Measurements from ENCODE around the gene BRK1. TPM values are rescaled to one million over a fixed set of nuclear protein-coding genes. Genes with fewer than 3 reads are reported as not detected.
A peak's percentile ranks its signal among the peaks of the same experiment; 100 is the strongest.

BRK1 gene
- total and polyA plus RNA-seq, 9 of the 15 experiments (the other 6 are each of a cell fraction or from before 2014, with no cell fraction given), result 105 to 634 (median 250) TPM

- DNase-seq (ENCODE audit: extremely low read depth in 1 of 4, low spot score in 3 of 4), result no peak
- WGBS (ENCODE audit: insufficient coverage, low coverage, missing lambda C conversion rate), result 93% methylated on average over 1 of the region's 1 CpG
- Histone ChIP-seq H3K4me2 (ENCODE audit: insufficient read depth, low read length) (no peak overlapping the region), H4K20me1 (replicated peaks; ENCODE audit: control insufficient read depth, insufficient read depth, low read length) (no peaks in the 10 kb centered on the region), H3K4me3 (no peak overlapping the region), H2AFZ (ENCODE audit: low read depth, low read length) (no peak overlapping the region), H3K79me2 (ENCODE audit: control insufficient read depth, insufficient read depth, low read length) (no peaks in the 10 kb centered on the region), H3K9ac (ENCODE audit: insufficient read depth in 1 of 2, low read depth in 2 of 2, low read length in 2 of 2) (no peak overlapping the region), H3K27ac (ENCODE audit: extremely low read depth, low read depth, low read length) (no peak overlapping the region), H3K4me1 (replicated peaks in 1 of 2; ENCODE audit: control insufficient read depth in 2 of 2, insufficient read depth in 2 of 2, low read length in 2 of 2) (no peaks in the 10 kb centered on the region), H3K36me3 (ENCODE audit: control insufficient read depth, insufficient read depth, low read length) (peaks cover 86% of the 10 kb centered on the region), H3K9me1 (ENCODE audit: control insufficient read depth, insufficient read depth, low read length) (no peaks in the 10 kb centered on the region), H3K9me3 (replicated peaks; ENCODE audit: control insufficient read depth, insufficient read depth, low read depth, low read length) (no peaks in the 10 kb centered on the region), H3K27me3 (ENCODE audit: control insufficient read depth in 2 of 2, insufficient read depth in 2 of 2, low read length in 2 of 2) (no peaks in the 10 kb centered on the region)
- ATAC-seq, result no peak
- FAIRE-seq, result no peak
- in situ Hi-C loops (cut with MboI) (no loop called here), intact Hi-C loops (cut with micrococcal nuclease) (no loop called here)
- ChIA-PET CTCF (ENCODE audit: low intra/inter-chr PET ratio) (no interaction called here), POLR2A (interaction anchor here (1.0 to 1.1 kb wide), 2 partner anchors 20 to 25 kb away, joined by 3 read pairs; no protein-coding TSS in a partner anchor)
- BruUV-seq (replicated peaks), result no TSS peak
- TF ChIP-seq CGGBP1 (CRISPR knock-in tag; IDR thresholded peaks at IDR 0.05), result no peak
- TF ChIP-seq MITF (IDR thresholded peaks at IDR 0.05), result no peak
Observed at GRCh38 chr3:10085738-10086137, 29.7 kb upstream of the BRK1 start.

DNA sequence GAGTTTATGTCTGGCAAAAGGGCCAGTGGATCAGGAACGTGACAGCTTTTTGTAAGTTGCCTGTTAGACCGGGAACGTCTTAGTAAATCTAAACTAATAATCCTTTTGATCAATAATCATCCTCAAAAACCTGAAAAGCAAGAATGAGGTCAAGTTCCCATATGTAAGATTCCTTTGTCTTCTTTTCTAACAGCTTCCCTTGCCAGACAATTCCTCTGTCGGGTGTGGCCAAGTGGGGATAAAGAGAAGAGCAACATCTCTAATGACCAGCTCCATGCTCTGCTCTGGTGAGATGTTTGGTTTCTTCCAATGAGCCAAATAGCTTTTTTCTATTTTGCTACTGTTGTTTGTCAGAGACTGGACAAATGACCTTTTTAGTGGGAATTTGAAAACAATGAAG is 27.2 kb upstream of the BRK1 start:
- no peaks in the 10 kb centered on the region for H3K4me1 ChIP-seq (replicated peaks in 1 of 2; ENCODE audit: control insufficient read depth in 2 of 2, insufficient read depth in 2 of 2, low read length in 2 of 2)
- in situ Hi-C loops (cut with MboI), result no loop called here
- no peak for ATAC-seq
- no peak for FAIRE-seq
- TSS peak; percentile 22 for BruUV-seq (replicated peaks)
- H3K27me3 ChIP-seq (ENCODE audit: control insufficient read depth in 2 of 2, insufficient read depth in 2 of 2, low read length in 2 of 2), result no peaks in the 10 kb centered on the region
- ChIA-PET CTCF (ENCODE audit: low intra/inter-chr PET ratio) (no interaction called here), POLR2A (interaction anchor here (1.2 kb wide), 2 partner anchors 12 to 17 kb away, joined by 3 to 6 read pairs; no protein-coding TSS in a partner anchor)
- no peak overlapping the region for H3K4me3 ChIP-seq
- H3K79me2 ChIP-seq (ENCODE audit: control insufficient read depth, insufficient read depth, low read length), result no peaks in the 10 kb centered on the region
- H4K20me1 ChIP-seq (replicated peaks; ENCODE audit: control insufficient read depth, insufficient read depth, low read length), result no peaks in the 10 kb centered on the region
- H3K9me3 ChIP-seq (replicated peaks; ENCODE audit: control insufficient read depth, insufficient read depth, low read depth, low read length), result no peaks in the 10 kb centered on the region
- no peak overlapping the region for H2AFZ ChIP-seq (ENCODE audit: low read depth, low read length)
- H3K36me3 ChIP-seq (ENCODE audit: control insufficient read depth, insufficient read depth, low read length), result peaks cover 78% of the 10 kb centered on the region
- intact Hi-C loops (cut with micrococcal nuclease), result no loop called here
- H3K27ac ChIP-seq (ENCODE audit: extremely low read depth, low read depth, low read length), result no peak overlapping the region
- no peak for DNase-seq (ENCODE audit: extremely low read depth in 1 of 4, low spot score in 3 of 4)
- H3K9me1 ChIP-seq (ENCODE audit: control insufficient read depth, insufficient read depth, low read length), result no peaks in the 10 kb centered on the region
- H3K4me2 ChIP-seq (ENCODE audit: insufficient read depth, low read length), result no peak overlapping the region
- no peak overlapping the region for H3K9ac ChIP-seq (ENCODE audit: insufficient read depth in 1 of 2, low read depth in 2 of 2, low read length in 2 of 2)
- 85% methylated on average over 4 of the region's 4 CpGs for WGBS (ENCODE audit: insufficient coverage, low coverage, missing lambda C conversion rate)
- TF ChIP-seq ZNF740 (CRISPR knock-in tag; IDR thresholded peaks at IDR 0.05), result no peak
- TF ChIP-seq ZNF740 (tag; IDR thresholded peaks at IDR 0.05), result no peak
- TF ChIP-seq DEAF1 (CRISPR knock-in tag; IDR thresholded peaks at IDR 0.05), result no peak
- TF ChIP-seq, protein P1, sequence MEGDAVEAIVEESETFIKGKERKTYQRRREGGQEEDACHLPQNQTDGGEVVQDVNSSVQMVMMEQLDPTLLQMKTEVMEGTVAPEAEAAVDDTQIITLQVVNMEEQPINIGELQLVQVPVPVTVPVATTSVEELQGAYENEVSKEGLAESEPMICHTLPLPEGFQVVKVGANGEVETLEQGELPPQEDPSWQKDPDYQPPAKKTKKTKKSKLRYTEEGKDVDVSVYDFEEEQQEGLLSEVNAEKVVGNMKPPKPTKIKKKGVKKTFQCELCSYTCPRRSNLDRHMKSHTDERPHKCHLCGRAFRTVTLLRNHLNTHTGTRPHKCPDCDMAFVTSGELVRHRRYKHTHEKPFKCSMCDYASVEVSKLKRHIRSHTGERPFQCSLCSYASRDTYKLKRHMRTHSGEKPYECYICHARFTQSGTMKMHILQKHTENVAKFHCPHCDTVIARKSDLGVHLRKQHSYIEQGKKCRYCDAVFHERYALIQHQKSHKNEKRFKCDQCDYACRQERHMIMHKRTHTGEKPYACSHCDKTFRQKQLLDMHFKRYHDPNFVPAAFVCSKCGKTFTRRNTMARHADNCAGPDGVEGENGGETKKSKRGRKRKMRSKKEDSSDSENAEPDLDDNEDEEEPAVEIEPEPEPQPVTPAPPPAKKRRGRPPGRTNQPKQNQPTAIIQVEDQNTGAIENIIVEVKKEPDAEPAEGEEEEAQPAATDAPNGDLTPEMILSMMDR (IDR thresholded peaks at IDR 0.05 in 2 of 3, conservative IDR thresholded peaks at IDR 0.05 in 1 of 3; ENCODE audit: insufficient read depth in 2 of 3, low read depth in 1 of 3, low read length in 3 of 3), result no peak
- no peak for TF ChIP-seq NR2C2 (CRISPR knock-in tag; IDR thresholded peaks at IDR 0.05)
- no peak for TF ChIP-seq NR2C2 (tag; IDR thresholded peaks at IDR 0.05)
- no peak for TF ChIP-seq YBX1 (IDR thresholded peaks at IDR 0.05)
- TF ChIP-seq ZNF224 (CRISPR knock-in tag; IDR thresholded peaks at IDR 0.05), result no peak

All from K562 (cell line).